ENCODE measurements around the gene PLCB3.

DNA sequence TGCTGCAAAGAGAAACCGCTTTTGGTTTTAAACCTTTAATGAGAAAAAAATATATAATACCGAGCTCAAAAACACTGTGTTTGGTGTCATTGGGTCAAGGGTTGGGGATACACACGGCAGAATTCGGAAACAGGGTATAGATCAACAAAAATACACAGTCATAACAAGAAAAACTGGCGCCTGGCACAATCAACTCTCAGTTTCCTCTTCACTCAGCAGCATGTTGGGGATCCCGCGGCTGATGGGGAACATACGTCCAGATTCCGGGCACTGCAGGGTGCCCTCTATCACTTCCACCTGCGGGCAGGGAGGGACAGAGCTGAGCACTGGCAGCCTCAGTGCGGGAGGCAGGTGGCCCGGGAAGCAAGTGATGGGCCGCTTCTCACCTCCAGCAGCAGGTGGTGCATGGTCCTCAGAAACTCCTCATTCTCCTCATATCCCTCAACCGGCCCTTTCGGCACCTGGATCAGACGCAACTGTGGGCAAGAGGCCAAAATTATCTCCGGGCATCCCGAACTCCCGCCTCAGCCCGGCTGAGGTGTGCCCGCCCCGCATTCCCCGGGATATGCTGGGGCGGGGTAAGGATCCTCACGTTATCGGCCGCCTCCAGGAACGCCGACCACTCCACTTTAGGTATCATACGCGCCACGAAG, 65.5 kb downstream of the PLCB3 start:
- TF ChIP-seq, protein P1, sequence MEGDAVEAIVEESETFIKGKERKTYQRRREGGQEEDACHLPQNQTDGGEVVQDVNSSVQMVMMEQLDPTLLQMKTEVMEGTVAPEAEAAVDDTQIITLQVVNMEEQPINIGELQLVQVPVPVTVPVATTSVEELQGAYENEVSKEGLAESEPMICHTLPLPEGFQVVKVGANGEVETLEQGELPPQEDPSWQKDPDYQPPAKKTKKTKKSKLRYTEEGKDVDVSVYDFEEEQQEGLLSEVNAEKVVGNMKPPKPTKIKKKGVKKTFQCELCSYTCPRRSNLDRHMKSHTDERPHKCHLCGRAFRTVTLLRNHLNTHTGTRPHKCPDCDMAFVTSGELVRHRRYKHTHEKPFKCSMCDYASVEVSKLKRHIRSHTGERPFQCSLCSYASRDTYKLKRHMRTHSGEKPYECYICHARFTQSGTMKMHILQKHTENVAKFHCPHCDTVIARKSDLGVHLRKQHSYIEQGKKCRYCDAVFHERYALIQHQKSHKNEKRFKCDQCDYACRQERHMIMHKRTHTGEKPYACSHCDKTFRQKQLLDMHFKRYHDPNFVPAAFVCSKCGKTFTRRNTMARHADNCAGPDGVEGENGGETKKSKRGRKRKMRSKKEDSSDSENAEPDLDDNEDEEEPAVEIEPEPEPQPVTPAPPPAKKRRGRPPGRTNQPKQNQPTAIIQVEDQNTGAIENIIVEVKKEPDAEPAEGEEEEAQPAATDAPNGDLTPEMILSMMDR (IDR thresholded peaks at IDR 0.05; ENCODE audit: low read depth, low read length): no peak; the same call in 1 of the 2 replicates
- no peak for TF ChIP-seq EZH2phosphoT487 (IDR thresholded peaks at IDR 0.05; ENCODE audit: low read depth)

All from OCI-LY3 (cell line).